ENCODE results near the gene PPP1R1C.

PPP1R1C gene

GRCh38 chr2:182064019-182064778 lies 78.5 kb downstream of the PPP1R1C start:
- no peak for DNase-seq

DNA sequence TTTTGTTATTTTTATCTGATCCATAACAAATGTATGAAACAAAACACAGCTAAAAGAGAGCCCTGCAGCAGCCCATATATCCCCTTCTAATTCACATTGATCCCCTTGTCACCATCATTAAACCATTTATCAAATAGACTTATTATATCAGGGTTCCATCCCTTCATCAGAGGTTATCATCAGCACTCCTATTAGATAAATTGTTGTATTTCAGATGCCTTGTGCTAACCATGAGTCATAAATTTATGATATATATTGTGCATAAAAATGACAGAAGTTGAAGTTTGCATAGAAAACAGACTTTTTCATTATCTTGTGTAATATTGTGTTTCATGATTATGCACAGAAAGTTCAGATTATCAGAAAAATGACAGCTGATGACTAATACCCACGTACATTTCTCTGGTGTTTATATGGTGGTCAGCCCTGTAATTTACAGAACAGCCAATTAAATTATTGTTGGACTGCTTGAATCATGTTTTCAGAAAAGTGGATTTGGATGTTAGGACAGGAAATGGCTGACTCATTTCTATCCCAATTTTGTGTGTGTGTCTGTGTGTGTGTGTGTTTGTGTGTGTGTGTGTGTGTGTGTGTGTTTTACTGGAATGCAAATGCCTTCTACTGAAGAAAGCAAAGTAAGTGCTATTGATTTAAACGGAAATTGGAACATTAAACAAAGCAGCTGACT lies 80.9 kb downstream of the PPP1R1C start:
- no peak for DNase-seq

GRCh38 chr2:182067393-182067792 lies 81.7 kb downstream of the PPP1R1C start:
- no peak for DNase-seq

- DNase-seq = no peak
Observed at GRCh38 chr2:182068811-182069210, 83.2 kb downstream of the PPP1R1C start.

- no peak for DNase-seq
Observed at GRCh38 chr2:182069416-182069815, 83.8 kb downstream of the PPP1R1C start.

GRCh38 chr2:182069908-182070307 lies 84.3 kb downstream of the PPP1R1C start:
- no peak for DNase-seq

DNA sequence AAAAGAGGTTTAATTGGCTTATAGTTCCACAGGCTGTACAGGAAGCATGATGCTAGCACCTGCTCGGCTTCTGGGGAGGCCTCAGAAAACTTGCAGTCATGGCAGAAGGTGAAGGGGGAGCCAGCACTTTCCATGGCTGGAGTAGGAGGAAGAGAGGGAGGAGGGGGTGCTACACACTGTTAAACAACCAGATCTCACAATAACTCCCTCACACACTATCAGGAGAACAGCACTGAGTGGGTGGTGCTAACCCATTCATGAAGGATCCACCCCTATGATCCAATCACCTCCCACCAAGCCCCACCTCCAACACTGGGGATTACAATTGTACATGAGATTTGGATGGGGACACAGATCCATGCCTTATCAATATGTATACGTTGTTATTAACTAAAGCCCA lies 85.1 kb downstream of the PPP1R1C start:
- DNase-seq = no peak

DNA sequence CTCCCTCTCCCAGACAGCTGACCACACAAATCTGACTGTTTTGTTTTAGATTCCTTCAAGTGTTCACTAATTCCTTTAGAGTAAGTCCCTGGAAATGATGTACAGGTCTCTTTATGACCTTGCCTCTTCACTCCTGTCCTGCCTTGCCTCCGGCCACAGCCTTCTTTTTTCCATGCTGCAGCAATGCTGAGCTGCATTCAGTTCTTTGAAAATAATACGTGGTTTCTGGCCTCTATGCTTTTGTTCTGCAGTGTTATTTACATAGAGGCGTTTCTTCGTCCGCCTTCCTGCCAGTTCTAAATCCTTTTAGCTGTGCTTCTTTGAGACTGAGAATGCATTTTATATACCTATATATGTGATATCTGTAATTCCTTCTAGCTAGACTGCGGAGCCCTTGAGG lies 87.2 kb downstream of the PPP1R1C start:
- no peak for DNase-seq

DNA sequence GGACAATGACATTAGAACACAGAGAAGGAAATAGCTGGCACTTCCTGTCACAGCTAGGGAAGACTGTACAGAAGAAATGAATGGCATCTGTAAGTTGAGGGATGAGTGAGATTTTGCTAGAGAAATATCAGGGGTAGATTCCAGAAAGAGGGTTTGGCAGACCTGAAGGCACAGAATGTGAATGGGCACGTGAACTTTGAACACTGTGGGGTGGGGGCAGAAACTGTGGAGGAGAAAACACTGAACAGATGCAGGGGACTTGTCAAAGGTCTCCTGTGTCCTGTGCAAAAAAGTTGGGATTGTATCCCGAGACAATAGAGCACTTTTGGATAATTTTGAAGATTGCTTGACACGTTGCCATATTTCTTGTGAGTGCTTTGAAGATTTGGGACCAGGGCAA lies 88.0 kb downstream of the PPP1R1C start:
- DNase-seq = no peak

DNA sequence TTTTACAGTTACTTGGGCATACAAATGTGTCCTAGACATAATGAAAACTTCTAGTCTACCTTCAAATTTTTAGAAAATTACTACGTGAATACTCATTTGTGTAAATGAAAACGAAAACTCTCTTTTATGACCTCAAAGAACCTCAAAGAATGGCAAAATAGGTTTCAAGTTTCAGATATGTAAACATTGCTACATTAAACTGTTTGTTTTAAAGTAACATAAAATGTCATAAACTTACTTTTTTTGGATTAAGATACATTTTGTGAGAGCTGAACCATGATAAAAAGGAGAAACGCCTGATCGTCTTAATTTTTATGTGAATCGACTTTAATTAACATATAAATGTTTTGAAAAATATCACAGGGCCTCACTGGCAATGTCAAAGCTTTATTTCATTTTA lies 91.4 kb downstream of the PPP1R1C start:
- DNase-seq = no peak

DNA sequence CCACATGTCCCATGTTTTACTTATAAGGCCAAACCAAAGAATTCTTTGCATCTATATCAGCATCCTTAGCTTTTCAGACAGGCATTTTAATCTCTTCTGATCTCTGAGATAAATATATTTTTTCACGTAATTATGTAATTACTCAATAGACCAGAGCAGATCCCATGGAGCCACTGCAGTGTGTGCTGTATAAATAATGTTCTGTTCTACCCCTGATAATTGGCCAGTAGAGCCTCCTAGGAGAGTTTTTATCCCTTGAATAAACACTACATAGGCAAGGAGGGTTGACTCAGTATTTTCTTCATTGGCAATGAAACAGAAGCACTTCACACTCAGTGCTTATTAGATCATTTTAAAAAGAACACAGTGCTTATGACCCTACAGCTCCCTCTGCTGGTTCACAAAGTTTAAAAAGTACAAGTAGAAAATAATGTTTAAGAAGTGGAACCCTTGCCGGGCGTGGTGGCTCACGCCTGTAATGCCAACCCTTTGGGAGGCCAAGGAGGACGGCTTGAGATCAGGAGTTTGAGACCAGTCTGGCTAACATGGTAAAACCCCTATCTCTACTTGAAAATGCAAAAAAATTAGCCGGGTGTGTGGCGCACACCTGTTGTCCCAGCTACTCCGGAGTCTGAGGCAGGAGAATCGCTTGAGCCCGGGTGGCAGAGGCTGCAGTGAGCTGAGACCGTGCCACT lies 91.9 kb downstream of the PPP1R1C start:
- peak; percentile 85 for DNase-seq

- no peak for DNase-seq
Observed at GRCh38 chr2:182078988-182079602, 93.4 kb downstream of the PPP1R1C start.

DNA sequence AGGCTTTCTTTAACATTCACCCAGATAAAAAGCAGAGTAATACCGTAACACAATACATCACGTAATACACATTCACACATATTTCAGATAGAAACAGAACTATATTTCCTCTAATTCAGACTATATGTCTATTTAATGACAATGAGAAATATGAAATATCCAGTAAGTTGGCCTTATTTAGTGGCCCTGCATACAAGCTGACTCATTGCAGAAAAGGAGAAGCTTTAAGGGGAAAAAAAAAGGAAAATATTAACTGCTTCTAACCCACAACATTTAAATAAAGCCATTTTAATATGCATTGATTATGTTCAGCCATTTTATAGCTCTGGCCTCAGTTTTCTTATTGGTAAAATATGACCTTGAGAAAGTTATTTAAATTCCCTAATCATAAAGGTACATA lies 94.8 kb downstream of the PPP1R1C start:
- DNase-seq = no peak

- DNase-seq = no peak
Observed at GRCh38 chr2:182081602-182082260, 96.1 kb downstream of the PPP1R1C start.

DNA sequence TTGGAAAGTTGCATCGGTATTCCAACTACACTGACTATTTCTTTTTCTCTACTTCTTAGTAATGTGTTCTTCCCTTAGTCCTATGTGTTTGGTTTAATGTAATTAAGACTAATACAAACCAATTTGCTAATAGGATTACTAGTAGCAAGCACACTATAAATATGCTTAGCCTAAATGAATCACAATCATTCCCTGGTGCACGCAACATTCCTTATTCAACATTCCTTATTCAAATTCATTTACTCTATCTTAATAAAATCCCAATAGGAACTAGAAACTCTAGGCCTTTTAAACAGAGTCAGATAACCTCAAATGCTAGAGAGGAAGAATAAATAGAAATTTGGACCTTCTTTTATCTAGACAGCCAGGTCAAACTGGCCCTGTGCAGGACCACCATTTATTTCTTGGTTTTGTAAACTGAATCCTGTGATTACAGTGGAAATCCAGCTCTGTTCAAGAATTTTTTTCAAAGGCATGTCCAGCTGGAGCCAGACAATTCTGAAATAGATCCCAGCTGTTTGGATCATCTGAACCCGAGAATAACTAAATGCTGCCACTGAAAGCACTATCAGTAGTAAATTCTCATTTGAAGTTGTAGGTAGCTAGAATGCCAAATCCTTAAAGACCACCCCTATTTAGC lies 103.1 kb downstream of the PPP1R1C start:
- no peak for DNase-seq

DNA sequence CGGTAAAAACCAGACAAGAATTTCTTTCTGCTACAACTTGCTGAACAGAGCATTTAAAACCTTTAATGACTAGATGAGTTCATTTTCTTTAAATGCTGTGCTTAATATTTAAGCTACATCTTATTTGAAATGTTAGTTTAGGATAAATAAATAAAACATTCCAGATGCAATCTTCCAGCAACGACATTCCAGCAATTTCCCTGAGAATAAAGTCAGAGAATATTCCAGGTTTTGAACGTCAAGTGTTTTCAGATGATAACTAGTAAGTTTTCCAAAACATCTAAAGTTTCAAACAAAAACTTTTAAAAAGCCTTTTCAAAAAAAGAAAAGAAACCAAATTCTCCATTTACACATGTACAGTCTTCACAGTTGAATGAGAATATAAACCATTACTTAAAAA lies 104.8 kb downstream of the PPP1R1C start:
- DNase-seq = no peak

GRCh38 chr2:182097571-182098164 lies 112.0 kb downstream of the PPP1R1C start:
- no peak for DNase-seq

GRCh38 chr2:182098648-182099047 lies 113.0 kb downstream of the PPP1R1C start:
- no peak for DNase-seq

DNA sequence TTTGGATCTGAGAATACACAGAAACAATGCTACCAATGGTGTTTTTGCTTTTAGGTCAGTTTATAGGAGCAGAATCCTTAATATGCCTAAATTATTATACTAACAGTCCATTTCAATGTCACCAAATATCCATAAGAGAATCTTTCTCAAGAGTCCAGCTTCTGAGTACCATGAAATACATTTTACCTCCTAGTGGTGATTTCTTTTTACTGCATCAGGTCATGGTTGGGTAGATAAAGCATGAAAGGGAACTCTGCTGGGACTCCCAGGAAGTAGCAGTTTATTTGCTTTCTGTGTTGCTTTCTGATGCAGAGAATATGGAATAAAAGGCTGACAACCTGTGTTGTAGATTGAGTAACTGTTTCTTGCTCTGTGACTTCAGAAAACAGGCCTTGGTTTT lies 115.6 kb downstream of the PPP1R1C start:
- no peak for DNase-seq

DNA sequence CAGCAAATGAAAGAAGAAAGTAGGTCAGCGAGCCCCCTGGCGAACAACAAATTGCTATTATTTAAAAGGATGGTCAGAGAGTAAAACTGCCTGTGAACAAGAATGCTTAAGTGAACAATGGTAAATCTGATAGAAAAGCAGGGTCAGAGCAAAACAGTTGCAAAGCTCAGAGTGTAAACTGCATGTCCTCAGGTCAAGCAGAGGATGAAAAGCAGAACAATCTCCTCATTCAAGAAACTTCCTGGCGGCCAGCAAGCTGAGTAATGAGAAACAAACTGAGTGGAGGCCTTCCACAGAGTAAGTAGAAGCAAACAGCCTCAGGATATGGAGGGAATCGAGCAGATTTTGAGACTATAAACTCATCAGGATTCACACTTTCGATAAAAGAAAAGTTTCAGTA lies 117.9 kb downstream of the PPP1R1C start:
- no peak for DNase-seq

GRCh38 chr2:182110347-182110746 lies 124.7 kb downstream of the PPP1R1C start:
- no peak for DNase-seq

GRCh38 chr2:182113334-182113733 lies 127.7 kb downstream of the PPP1R1C start:
- no peak for DNase-seq
